Measurements from ENCODE around the gene SPRR2D. TPM values are rescaled to one million over a fixed set of nuclear protein-coding genes. Genes with fewer than 3 reads are reported as not detected.

Gene SPRR2D
- total and polyA plus RNA-seq, 2 experiments from 2014 or later = not detected

Small RNA genes lying within 50 kb of the gene (small RNA-seq; reads per million reads assigned to genes)
- not detected for gene AL356867.1 (ENCODE audit: low replicate concordance)
- gene RF00322 (ENCODE audit: low replicate concordance) = not detected

Other genes starting within 250 kb of the SPRR2D start
- gene LCE1D, start 244.4 kb downstream of the SPRR2D start, total RNA-seq (2014; rRNA removed; shearing (Covaris generic)) = not detected in 2 replicates
- not detected in 2 replicates for gene LCE1D, start 244.4 kb downstream of the SPRR2D start, polyA plus RNA-seq (2016; fragmentation: Nextera tagmentation; extraction: Ambion mirVana)
- not detected in 2 replicates for gene LCE1C, start 234.5 kb downstream of the SPRR2D start, total RNA-seq (2014; rRNA removed; shearing (Covaris generic))
- not detected in 2 replicates for gene LCE1C, start 234.5 kb downstream of the SPRR2D start, polyA plus RNA-seq (2016; fragmentation: Nextera tagmentation; extraction: Ambion mirVana)
- gene LCE1B, start 229.1 kb downstream of the SPRR2D start, total RNA-seq (2014; rRNA removed; shearing (Covaris generic)) = not detected in 2 replicates
- not detected in 2 replicates for gene LCE1B, start 229.1 kb downstream of the SPRR2D start, polyA plus RNA-seq (2016; fragmentation: Nextera tagmentation; extraction: Ambion mirVana)
- gene LCE1A, start 213.6 kb downstream of the SPRR2D start, total RNA-seq (2014; rRNA removed; shearing (Covaris generic)) = not detected in 2 replicates
- gene LCE1A, start 213.6 kb downstream of the SPRR2D start, polyA plus RNA-seq (2016; fragmentation: Nextera tagmentation; extraction: Ambion mirVana) = not detected in 2 replicates
- gene LCE6A, start 198.3 kb downstream of the SPRR2D start, total RNA-seq (2014; rRNA removed; shearing (Covaris generic)) = not detected in 2 replicates
- gene LCE6A, start 198.3 kb downstream of the SPRR2D start, polyA plus RNA-seq (2016; fragmentation: Nextera tagmentation; extraction: Ambion mirVana) = not detected in 2 replicates
- gene LCE7A, start 181.1 kb downstream of the SPRR2D start, total RNA-seq (2014; rRNA removed; shearing (Covaris generic)) = not detected in 2 replicates
- gene LCE7A, start 181.1 kb downstream of the SPRR2D start, polyA plus RNA-seq (2016; fragmentation: Nextera tagmentation; extraction: Ambion mirVana) = not detected in 2 replicates
- gene SMCP, start 162.8 kb downstream of the SPRR2D start, total RNA-seq (2014; rRNA removed; shearing (Covaris generic)) = not detected in 2 replicates
- not detected in 2 replicates for gene SMCP, start 162.8 kb downstream of the SPRR2D start, polyA plus RNA-seq (2016; fragmentation: Nextera tagmentation; extraction: Ambion mirVana)
- gene IVL, start 132.6 kb downstream of the SPRR2D start, total RNA-seq (2014; rRNA removed; shearing (Covaris generic)) = not detected in 2 replicates
- not detected in 2 replicates for gene IVL, start 132.6 kb downstream of the SPRR2D start, polyA plus RNA-seq (2016; fragmentation: Nextera tagmentation; extraction: Ambion mirVana)
- gene SPRR5, start 93.9 kb downstream of the SPRR2D start, total RNA-seq (2014; rRNA removed; shearing (Covaris generic)) = not detected in 2 replicates
- not detected in 2 replicates for gene SPRR5, start 93.9 kb downstream of the SPRR2D start, polyA plus RNA-seq (2016; fragmentation: Nextera tagmentation; extraction: Ambion mirVana)
- not detected in 2 replicates for gene SPRR4, start 70.5 kb downstream of the SPRR2D start, total RNA-seq (2014; rRNA removed; shearing (Covaris generic))
- gene SPRR4, start 70.5 kb downstream of the SPRR2D start, polyA plus RNA-seq (2016; fragmentation: Nextera tagmentation; extraction: Ambion mirVana) = not detected in 2 replicates
- gene SPRR1A, start 57.0 kb downstream of the SPRR2D start, total RNA-seq (2014; rRNA removed; shearing (Covaris generic)) = not detected in 2 replicates
- gene SPRR1A, start 57.0 kb downstream of the SPRR2D start, polyA plus RNA-seq (2016; fragmentation: Nextera tagmentation; extraction: Ambion mirVana) = not detected in 2 replicates
- not detected in 2 replicates for gene SPRR3, start 39.4 kb downstream of the SPRR2D start, total RNA-seq (2014; rRNA removed; shearing (Covaris generic))
- gene SPRR3, start 39.4 kb downstream of the SPRR2D start, polyA plus RNA-seq (2016; fragmentation: Nextera tagmentation; extraction: Ambion mirVana) = not detected in 2 replicates
- not detected in 2 replicates for gene SPRR1B, start 9.9 kb downstream of the SPRR2D start, total RNA-seq (2014; rRNA removed; shearing (Covaris generic))
- not detected in 2 replicates for gene SPRR1B, start 9.9 kb downstream of the SPRR2D start, polyA plus RNA-seq (2016; fragmentation: Nextera tagmentation; extraction: Ambion mirVana)
- gene SPRR2A, start 16.4 kb upstream of the SPRR2D start, total RNA-seq (2014; rRNA removed; shearing (Covaris generic)) = not detected in 2 replicates
- gene SPRR2A, start 16.4 kb upstream of the SPRR2D start, polyA plus RNA-seq (2016; fragmentation: Nextera tagmentation; extraction: Ambion mirVana) = 0.43 TPM in 1 of 2 replicates, not detected in the other
- gene SPRR2B, start 30.5 kb upstream of the SPRR2D start, total RNA-seq (2014; rRNA removed; shearing (Covaris generic)) = not detected in 2 replicates
- not detected in 2 replicates for gene SPRR2B, start 30.5 kb upstream of the SPRR2D start, polyA plus RNA-seq (2016; fragmentation: Nextera tagmentation; extraction: Ambion mirVana)
- not detected in 2 replicates for gene SPRR2E, start 53.4 kb upstream of the SPRR2D start, total RNA-seq (2014; rRNA removed; shearing (Covaris generic))
- gene SPRR2E, start 53.4 kb upstream of the SPRR2D start, polyA plus RNA-seq (2016; fragmentation: Nextera tagmentation; extraction: Ambion mirVana) = not detected in 2 replicates
- gene SPRR2F, start 72.4 kb upstream of the SPRR2D start, total RNA-seq (2014; rRNA removed; shearing (Covaris generic)) = not detected in 2 replicates
- gene SPRR2F, start 72.4 kb upstream of the SPRR2D start, polyA plus RNA-seq (2016; fragmentation: Nextera tagmentation; extraction: Ambion mirVana) = 0.44 and 0.57 TPM in 2 replicates
- gene SPRR2G, start 109.8 kb upstream of the SPRR2D start, total RNA-seq (2014; rRNA removed; shearing (Covaris generic)) = not detected in 2 replicates
- not detected in 2 replicates for gene SPRR2G, start 109.8 kb upstream of the SPRR2D start, polyA plus RNA-seq (2016; fragmentation: Nextera tagmentation; extraction: Ambion mirVana)
- not detected in 2 replicates for gene LELP1, start 162.3 kb upstream of the SPRR2D start, total RNA-seq (2014; rRNA removed; shearing (Covaris generic))
- gene LELP1, start 162.3 kb upstream of the SPRR2D start, polyA plus RNA-seq (2016; fragmentation: Nextera tagmentation; extraction: Ambion mirVana) = not detected in 2 replicates
- gene PRR9, start 176.5 kb upstream of the SPRR2D start, total RNA-seq (2014; rRNA removed; shearing (Covaris generic)) = not detected in 2 replicates
- not detected in 2 replicates for gene PRR9, start 176.5 kb upstream of the SPRR2D start, polyA plus RNA-seq (2016; fragmentation: Nextera tagmentation; extraction: Ambion mirVana)
- gene LORICRIN, start 218.6 kb upstream of the SPRR2D start, total RNA-seq (2014; rRNA removed; shearing (Covaris generic)) = not detected in 2 replicates
- 0.23 and 0.24 TPM in 2 replicates for gene LORICRIN, start 218.6 kb upstream of the SPRR2D start, polyA plus RNA-seq (2016; fragmentation: Nextera tagmentation; extraction: Ambion mirVana)